GM18951 (cell line): ENCODE measurements around the gene UQCRQ.

Experiments used
- POLR2A ChIP-seq: IDR thresholded peaks from 4 replicates; pipeline ENCODE4 v1.6.1; 2011; ENCODE audit warnings: mild to moderate bottlenecking; ENCODE audit not compliant: insufficient read length, insufficient read depth; ENCODE audit errors: extremely low read depth
- in situ Hi-C: fragments of 300-500 bp; cut with MboI; formaldehyde crosslinking; loops from one replicate; pipeline ENCODE4 v1.12.0; 2022; ENCODE audit warnings: low sequenced_read_pairs, mixed read lengths, inconsistent platforms; ENCODE audit not compliant: unreplicated experiment

Gene UQCRQ

GRCh38 chr5:132866342-132867045, at the start of gene UQCRQ, which contains the start of gene GDF9:
Gene UQCRQ, plus strand, starts transcription at chr5:132866642. Its CDS starts 240 bp downstream, at chr5:132866882.
Gene GDF9, minus strand, starts transcription at chr5:132866469. Its CDS starts 1,936 bp downstream, at chr5:132864533.
- in situ Hi-C loops, result no loop called here
- peak; percentile 94 for TF ChIP-seq POLR2A

- no peak for TF ChIP-seq POLR2A
- in situ Hi-C loops, result no loop called here
These were observed 49.4 kb upstream of the UQCRQ start for GRCh38 chr5:132817011-132817410.

- in situ Hi-C loops, result no loop called here
- TF ChIP-seq POLR2A, result no peak
These were observed 47.0 kb upstream of the UQCRQ start for GRCh38 chr5:132819468-132819867.

GRCh38 chr5:132820162-132820754, 46.2 kb upstream of the UQCRQ start:
- in situ Hi-C loops, result no loop called here
- TF ChIP-seq POLR2A, result no peak

GRCh38 chr5:132821350-132821749, 45.1 kb upstream of the UQCRQ start:
- in situ Hi-C loops, result no loop called here
- no peak for TF ChIP-seq POLR2A

- TF ChIP-seq POLR2A, result no peak
- in situ Hi-C loops, result no loop called here
These were observed 44.7 kb upstream of the UQCRQ start for GRCh38 chr5:132821791-132822190.

GRCh38 chr5:132822650-132823480, 43.6 kb upstream of the UQCRQ start:
- no peak for TF ChIP-seq POLR2A
- in situ Hi-C loops, result no loop called here

GRCh38 chr5:132823481-132824050, 42.9 kb upstream of the UQCRQ start:
- in situ Hi-C loops, result no loop called here

GRCh38 chr5:132824426-132824825, 42.0 kb upstream of the UQCRQ start:
- in situ Hi-C loops, result no loop called here
- no peak for TF ChIP-seq POLR2A

More at GRCh38 chr5:132823481-132824050, 42.9 kb upstream of the UQCRQ start:
- TF ChIP-seq POLR2A, result no peak

- TF ChIP-seq POLR2A, result no peak
- in situ Hi-C loops, result loop anchor here (25.0 kb wide), 1 partner anchor 438 kb away; no protein-coding TSS in a partner anchor
These were observed 41.2 kb upstream of the UQCRQ start for GRCh38 chr5:132825033-132825833.

GRCh38 chr5:132825834-132826391, 40.5 kb upstream of the UQCRQ start:
- in situ Hi-C loops, result loop anchor here (25.0 kb wide), 1 partner anchor 439 kb away; no protein-coding TSS in a partner anchor
- no peak for TF ChIP-seq POLR2A
